Testis (tissue), 3 donors: ENCODE results near the gene FRS2. TPM values are rescaled to one million over a fixed set of nuclear protein-coding genes. Genes with fewer than 3 reads are reported as not detected.

Experiments
- DNase-seq: peaks from one replicate; pipeline ENCODE4 v3.0.0-alpha.2; 2019
- H3K27ac ChIP-seq, 2 donors: fragments of 200-600 bp; sonication (generic); one replicate each; pipeline ENCODE4 v1.5.1; 2019
- H3K27me3 ChIP-seq: fragments of 200-600 bp; sonication (generic); one replicate; pipeline ENCODE4 v1.5.1; 2019
- H3K36me3 ChIP-seq: fragments of 200-600 bp; sonication (generic); one replicate; pipeline ENCODE4 v1.5.1; 2017; ENCODE audit warnings: low read depth; ENCODE audit errors: missing control alignments
- H3K4me1 ChIP-seq: fragments of 200-600 bp; sonication (generic); one replicate; pipeline ENCODE4 v1.5.1; 2019
- H3K4me3 ChIP-seq, 2 donors: fragments of 200-600 bp; sonication (generic); one replicate each; pipeline ENCODE4 v1.5.1; 2017 to 2019
- H3K9me3 ChIP-seq: fragments of 200-600 bp; sonication (generic); one replicate; pipeline ENCODE4 v1.5.1; 2017
- CTCF ChIP-seq, 3 experiments: fragments of 450-650 bp in 2 of 3; fragments of 200-600 bp in 1 of 3; sonication (generic) in 1 of 3; IDR thresholded peaks; one replicate each; pipeline ENCODE4 v1.5.1; 2016 to 2019; ENCODE audit warnings: antibody characterized with exemption in 3 of 3, mild to moderate bottlenecking in 2 of 3, moderate library complexity in 1 of 3
- POLR2A ChIP-seq: fragments of 450-650 bp; IDR thresholded peaks from one replicate; pipeline ENCODE4 v1.6.1; 2017; ENCODE audit warnings: antibody characterized with exemption, mild to moderate bottlenecking, moderate library complexity
- WGBS, 2 donors: methylation state at CpG; one replicate each; pipeline ENCODE4 v1.1.5; 2018; 5-methylcytosine and 5-hydroxymethylcytosine counted together
- intact Hi-C: fragments of 100-400 bp; cut with DNase I; formaldehyde crosslinking; loops from one replicate; pipeline ENCODE4 v1.15.1; 2023; ENCODE audit warnings: low total_unique reads
- polyA plus RNA-seq: library from polyadenylated mRNA; stranded (reverse); fragments of 350-450 nt; fragmentation: Illumina TruSeq; extraction: RNeasy Lipid Tissue Mini Kit (QIAGEN cat#74804); gene quantifications from one replicate; pipeline ENCODE4 v1.2.3, GENCODE V29; 2014; ENCODE audit warnings: low read depth, low replicate concordance; ENCODE audit not compliant: insufficient read depth
- total RNA-seq, 2 donors: library from RNA; depleted of rRNA; stranded (reverse); fragments of >200 nt; gene quantifications; one replicate each; pipeline ENCODE4 v1.2.3, GENCODE V29; 2016

Gene FRS2
- total and polyA plus RNA-seq, 3 donors from 2014 or later = 21.6 to 47.8 (median 38.3) TPM

DNA sequence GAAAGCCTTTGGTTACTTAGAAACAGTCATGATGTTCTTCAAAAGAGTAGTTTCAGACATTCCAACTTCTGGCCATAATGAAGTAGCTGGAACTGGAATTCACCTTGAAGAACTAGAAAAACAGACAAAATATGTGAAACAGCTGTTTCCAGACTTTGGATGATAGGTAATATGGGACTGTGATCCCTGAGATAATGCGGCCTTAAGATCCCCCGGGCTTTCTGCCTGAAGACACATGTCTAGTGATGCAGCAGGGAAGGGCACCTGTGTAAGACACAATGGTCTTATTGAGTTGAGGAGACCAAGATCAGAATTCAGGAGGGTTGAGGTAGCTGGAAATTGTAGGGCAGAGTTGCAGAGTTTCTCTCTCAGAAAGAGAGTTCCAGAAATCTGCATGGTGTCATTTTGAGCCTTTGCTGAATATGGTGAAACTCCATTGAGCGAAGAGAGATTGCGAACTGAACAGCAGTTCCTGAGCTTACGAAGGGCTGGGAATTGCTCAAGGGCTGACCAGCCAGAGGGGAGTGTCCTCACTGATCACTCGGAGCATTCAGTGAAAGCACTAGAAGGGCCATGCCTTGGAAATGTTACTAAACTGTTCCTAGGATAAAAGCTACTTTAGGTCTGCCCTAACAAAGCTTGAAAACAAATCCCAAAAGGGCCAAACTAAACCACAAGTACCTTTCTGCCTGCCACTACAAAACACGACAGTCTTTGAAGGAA lies 41.7 kb upstream of the FRS2 start:
- Histone ChIP-seq H3K9me3 (no peaks in the 10 kb centered on the region), H3K36me3 (no peaks in the 10 kb centered on the region), H3K27me3 (no peaks in the 10 kb centered on the region), H3K4me3 (no peak overlapping the region), H3K27ac (no peak overlapping the region), H3K4me1 (no peaks in the 10 kb centered on the region)
- DNase-seq = no peak
- TF ChIP-seq CTCF (IDR thresholded peaks at IDR 0.05) (no peak), POLR2A (no peak)
- WGBS, 2 donors = 83 to 85% methylated on average over 7 of the region's 7 CpGs
- intact Hi-C loops = no loop called here

- H3K4me3 ChIP-seq = no peak overlapping the region
- intact Hi-C loops = no loop called here
- peak; percentile 18 for DNase-seq
- H3K9me3 ChIP-seq = no peaks in the 10 kb centered on the region
- H3K4me1 ChIP-seq = no peaks in the 10 kb centered on the region
- no peak overlapping the region for H3K27ac ChIP-seq
- H3K27me3 ChIP-seq = no peaks in the 10 kb centered on the region
- WGBS, 2 donors = 64 to 75% methylated on average over 8 of the region's 8 CpGs
- TF ChIP-seq CTCF (IDR thresholded peaks at IDR 0.05) = no peak
- no peak for TF ChIP-seq POLR2A
- no peaks in the 10 kb centered on the region for H3K36me3 ChIP-seq
Observed at GRCh38 chr12:69430942-69431590, 39.1 kb upstream of the FRS2 start.

DNA sequence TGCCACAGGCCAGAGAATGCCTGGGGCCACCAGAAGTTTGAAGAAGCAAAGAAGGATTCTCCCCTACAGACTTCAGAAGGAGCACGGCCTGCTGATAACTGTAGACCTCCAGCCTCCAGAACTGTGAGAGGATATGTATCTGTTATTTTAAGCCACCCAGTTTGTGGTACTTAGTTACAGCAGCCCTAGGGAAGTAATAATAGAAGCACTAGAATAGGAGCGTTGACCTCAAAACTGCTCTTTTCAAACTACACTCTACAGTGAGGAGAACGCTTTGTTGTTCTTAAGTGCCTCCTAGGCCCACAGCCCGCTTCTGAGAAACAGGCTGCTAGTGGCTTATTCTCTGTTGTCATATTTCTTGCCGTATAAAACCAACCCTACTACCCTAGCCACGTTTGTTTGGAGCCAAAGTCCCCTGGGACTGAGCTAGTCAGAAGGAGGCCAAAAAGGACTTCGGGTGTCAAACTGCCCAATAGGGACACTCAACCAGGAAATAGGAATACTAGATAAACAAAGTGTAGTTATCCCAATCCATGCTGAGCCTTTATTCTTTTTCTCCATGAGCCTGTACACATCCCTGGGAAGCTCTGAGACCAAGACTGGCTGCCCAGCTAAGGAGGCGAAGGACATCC lies 38.5 kb upstream of the FRS2 start:
- no peaks in the 10 kb centered on the region for H3K9me3 ChIP-seq
- H3K27me3 ChIP-seq = no peaks in the 10 kb centered on the region
- no peak for TF ChIP-seq POLR2A
- no peak for TF ChIP-seq CTCF (IDR thresholded peaks at IDR 0.05)
- 75 to 88% methylated on average over 8 of the region's 8 CpGs for WGBS, 2 donors
- intact Hi-C loops = no loop called here
- H3K36me3 ChIP-seq = no peaks in the 10 kb centered on the region
- no peaks in the 10 kb centered on the region for H3K4me1 ChIP-seq
- H3K4me3 ChIP-seq = no peak overlapping the region
- DNase-seq = no peak
- H3K27ac ChIP-seq = no peak overlapping the region

GRCh38 chr12:69433653-69434052 lies 36.5 kb upstream of the FRS2 start:
- WGBS, 2 donors = 86 to 93% methylated on average over 3 of the region's 3 CpGs
- no peak for DNase-seq
- Histone ChIP-seq H3K9me3 (no peaks in the 10 kb centered on the region), H3K27ac (no peak overlapping the region), H3K4me1 (no peaks in the 10 kb centered on the region), H3K36me3 (no peaks in the 10 kb centered on the region), H3K27me3 (no peaks in the 10 kb centered on the region), H3K4me3 (no peak overlapping the region)
- intact Hi-C loops = no loop called here
- TF ChIP-seq CTCF (IDR thresholded peaks at IDR 0.05) = no peak
- TF ChIP-seq POLR2A = no peak
